A549 treated with AZD9567 at 1 μM for 4 hours (cell line): ENCODE data around the gene ZNF490. TPM values are rescaled to one million over a fixed set of nuclear protein-coding genes. Genes with fewer than 3 reads are reported as not detected.

Experiments used
- total RNA-seq: library from RNA; stranded (reverse); fragments of 200-300 nt; extraction: Qiagen RNA extraction; gene quantifications from 5 replicates; pipeline ENCODE4 v1.2.3, GENCODE V29; 2022; ENCODE audit not compliant: insufficient read depth

The ZNF490 gene
- 0.54 to 3.3 TPM (median 0.66 TPM) in 5 replicates for total RNA-seq

GRCh38 chr19:12610540-12611360 is at the start of gene ZNF490, which contains the start of gene ZNF791:
Gene ZNF490, minus strand, starts transcription at chr19:12610813. Its CDS starts 133 bp downstream, at chr19:12610680.
Gene ZNF791, plus strand, starts transcription at chr19:12610920. Its CDS starts 160 bp downstream, at chr19:12611080.

GRCh38 chr19:12551060-12551832 is 59.4 kb downstream of the ZNF490 start, which contains the start of gene ZNF564:
Gene ZNF564, minus strand, starts transcription at chr19:12551482. Its CDS starts 150 bp downstream, at chr19:12551332.

Other genes starting within 250 kb of the ZNF490 start
- gene ZNF442, start 245.1 kb downstream of the ZNF490 start, total RNA-seq = not detected in 5 replicates
- 1.5 to 3.3 TPM (median 1.7 TPM) in 5 replicates for gene ZNF799, start 209.5 kb downstream of the ZNF490 start, total RNA-seq
- 0.93 to 1.1 TPM (median 1.0 TPM) in 5 replicates for gene ZNF443, start 169.8 kb downstream of the ZNF490 start, total RNA-seq
- not detected in 5 replicates for gene ZNF709, start 126.0 kb downstream of the ZNF490 start, total RNA-seq
- gene ZNF564, start 59.3 kb downstream of the ZNF490 start, total RNA-seq = 1.8 to 2.4 TPM (median 2.1 TPM) in 5 replicates
- 4.5 to 11.0 TPM (median 5.7 TPM) in 5 replicates for gene ZNF791, start 107 bp upstream of the ZNF490 start, total RNA-seq
- 19.1 to 30.7 TPM (median 22.0 TPM) in 5 replicates for gene MAN2B1, start 55.9 kb upstream of the ZNF490 start, total RNA-seq
- 8.4 to 11.5 TPM (median 10.0 TPM) in 5 replicates for gene WDR83, start 56.0 kb upstream of the ZNF490 start, total RNA-seq
- 29.7 to 49.1 TPM (median 48.2 TPM) in 5 replicates for gene DHPS, start 71.1 kb upstream of the ZNF490 start, total RNA-seq
- not detected in 5 replicates for gene GNG14, start 77.2 kb upstream of the ZNF490 start, total RNA-seq
- gene FBXW9, start 85.8 kb upstream of the ZNF490 start, total RNA-seq = 11.4 to 14.6 TPM (median 13.9 TPM) in 5 replicates
- gene TNPO2, start 113.1 kb upstream of the ZNF490 start, total RNA-seq = 31.3 to 35.3 TPM (median 33.6 TPM) in 5 replicates
- gene TRIR, start 123.9 kb upstream of the ZNF490 start, total RNA-seq = 118 to 201 TPM (median 193 TPM) in 5 replicates
- 83.8 to 103 TPM (median 99.2 TPM) in 5 replicates for gene GET3, start 126.7 kb upstream of the ZNF490 start, total RNA-seq
- gene BEST2, start 141.0 kb upstream of the ZNF490 start, total RNA-seq = 0.59 to 1.0 TPM (median 0.79 TPM) in 4 of 5 replicates, not detected in the other
- gene HOOK2, start 164.7 kb upstream of the ZNF490 start, total RNA-seq = 9.8 to 14.0 TPM (median 12.8 TPM) in 5 replicates
- gene JUNB, start 180.7 kb upstream of the ZNF490 start, total RNA-seq = 110 to 185 TPM (median 160 TPM) in 5 replicates
- gene PRDX2, start 191.0 kb upstream of the ZNF490 start, total RNA-seq = 0.47 to 0.91 TPM (median 0.66 TPM) in 4 of 5 replicates, not detected in the other
- gene THSD8, start 191.3 kb upstream of the ZNF490 start, total RNA-seq = 9.1 to 13.7 TPM (median 11.8 TPM) in 4 of 5 replicates, not detected in the other
- 39.4 to 50.4 TPM (median 46.8 TPM) in 5 replicates for gene RNASEH2A, start 195.8 kb upstream of the ZNF490 start, total RNA-seq
- 0.08 to 0.09 TPM in 2 of 5 replicates, not detected in the others for gene RTBDN, start 223.8 kb upstream of the ZNF490 start, total RNA-seq
- gene MAST1, start 227.7 kb upstream of the ZNF490 start, total RNA-seq = 1.5 to 7.0 TPM (median 1.7 TPM) in 5 replicates